Body of pancreas (tissue), 4 donors: ENCODE data around the gene MTMR11. TPM values are rescaled to one million over a fixed set of nuclear protein-coding genes. Genes with fewer than 3 reads are reported as not detected.
A peak's percentile ranks its signal among the peaks of the same experiment; 100 is the strongest.
"Not testable (repeated sequence)": the region's sequence is repeated elsewhere in the genome, so short reads cannot be mapped to it uniquely, and the experiment has no call there.

ENCODE experiments used
- ATAC-seq: fragments of 150-250 bp; one replicate; pipeline ENCODE4 v1.9.1; 2016
- DNase-seq, 4 donors: peaks; one replicate each; pipeline ENCODE4 v3.0.0-alpha.2; 2019
- H3K27ac ChIP-seq, 4 donors: fragments of 200-600 bp; sonication (generic); 1 replicate in 3 of 4; 2 replicates in 1 of 4; pipeline versions ENCODE4 v1.5.1 to v1.6.1; 2016 to 2019; ENCODE audit warnings: mild to moderate bottlenecking in 1 of 4, mixed read lengths in 1 of 4, moderate library complexity in 1 of 4
- H3K27me3 ChIP-seq, 2 donors: fragments of 200-600 bp; sonication (generic); one replicate each; pipeline ENCODE4 v1.6.0; 2016; ENCODE audit warnings: mild to moderate bottlenecking in 1 of 2
- H3K36me3 ChIP-seq, 2 donors: fragments of 200-600 bp; sonication (generic); replicated peaks in 1 of 2; 2 replicates each; pipeline ENCODE4 v1.5.1; 2016; ENCODE audit warnings: low read depth in 2 of 2; ENCODE audit not compliant: insufficient read depth in 1 of 2
- H3K4me1 ChIP-seq: fragments of 200-600 bp; sonication (generic); one replicate; pipeline ENCODE4 v1.6.0; 2016
- H3K4me3 ChIP-seq, 2 donors: fragments of 200-600 bp; sonication (generic); 1 replicate in 1 of 2; 2 replicates in 1 of 2; pipeline ENCODE4 v1.5.1; 2016 to 2019
- H3K9me3 ChIP-seq, 3 donors: fragments of 200-600 bp; sonication (generic); 1 replicate in 2 of 3; 2 replicates in 1 of 3; pipeline ENCODE4 v1.5.1; 2016
- CTCF ChIP-seq, 7 experiments: fragments of 450-650 bp in 4 of 7; fragments of 200-600 bp in 3 of 7; sonication (generic) in 3 of 7; IDR thresholded peaks; one replicate each; pipeline ENCODE4 v1.5.1; 2016 to 2019; ENCODE audit warnings: antibody characterized with exemption in 7 of 7
- POLR2A ChIP-seq, 3 donors: fragments of 450-650 bp; IDR thresholded peaks; one replicate each; pipeline ENCODE4 v1.6.1; 2016; ENCODE audit warnings: antibody characterized with exemption in 3 of 3, mild to moderate bottlenecking in 2 of 3
- WGBS, 2 donors: methylation state at CpG; one replicate each; pipeline ENCODE4 v1.1.5; 2017; 5-methylcytosine and 5-hydroxymethylcytosine counted together
- intact Hi-C: fragments of 100-400 bp; cut with DNase I; formaldehyde crosslinking; loops from one replicate; pipeline ENCODE4 v1.15.1; 2023
- total RNA-seq, 2 donors: library from RNA; depleted of rRNA; stranded (reverse); fragments of >200 nt; gene quantifications; one replicate each; pipeline ENCODE4 v1.1.0, GENCODE V29; 2016

The MTMR11 gene
- total RNA-seq, 2 donors from 2014 or later = 3.0 to 28.3 TPM

GRCh38 chr1:149886396-149887195, 50.1 kb downstream of the MTMR11 start:
- TF ChIP-seq CTCF (IDR thresholded peaks at IDR 0.05) (peak in 2 of 7 experiments; percentile 11 to 17), POLR2A (IDR thresholded peaks at IDR 0.05) (peak; percentile 100)
- DNase-seq = peak; percentile 88 to 98 (median 94)
- Histone ChIP-seq H3K27me3 (no peaks in the 10 kb centered on the region), H3K4me3 (peak overlapping the region; percentile 14 to 28), H3K27ac (peak overlapping the region; percentile 98 to 100 (median 100)), H3K4me1 (peaks cover 31% of the 10 kb centered on the region), H3K9me3 (no peaks in the 10 kb centered on the region), H3K36me3 (no peaks in the 10 kb centered on the region)
- peak; percentile 76 for ATAC-seq
- 0% methylated on average over 46 to 62 of the region's 62 CpGs for WGBS, 2 donors
- intact Hi-C loops = no loop called here

- Histone ChIP-seq H3K27ac (peak overlapping the region; percentile 81 to 100 (median 98)), H3K4me3 (peak overlapping the region; percentile 14 to 20), H3K4me1 (peaks cover 31% of the 10 kb centered on the region)
- DNase-seq, H3K27me3 ChIP-seq, H3K9me3 ChIP-seq, intact Hi-C loops, H3K36me3 ChIP-seq, ATAC-seq: not testable (repeated sequence)
- WGBS, 2 donors = 0% methylated on average over 10 to 19 of the region's 19 CpGs
Observed at GRCh38 chr1:149886121-149886395, 50.6 kb downstream of the MTMR11 start.

GRCh38 chr1:149885339-149886120, 51.1 kb downstream of the MTMR11 start:
- TF ChIP-seq CTCF (IDR thresholded peaks at IDR 0.05) (peak in 2 of 7 experiments; percentile 7 to 18), POLR2A (IDR thresholded peaks at IDR 0.05) (peak in 2 of 3 donors; percentile 71 to 82)
- no peaks in the 10 kb centered on the region for H3K27me3 ChIP-seq
- peak overlapping the region; percentile 81 to 100 (median 98) for H3K27ac ChIP-seq
- peak overlapping the region; percentile 12 to 20 for H3K4me3 ChIP-seq
- H3K4me1 ChIP-seq = peaks cover 31% of the 10 kb centered on the region
- no peaks in the 10 kb centered on the region for H3K36me3 ChIP-seq
- H3K9me3 ChIP-seq = no peaks in the 10 kb centered on the region
- intact Hi-C loops = no loop called here
- ATAC-seq (peak; percentile 51), DNase-seq (peak; percentile 92 to 96 (median 94))
- 0% methylated on average over 29 to 36 of the region's 36 CpGs for WGBS, 2 donors

- H3K36me3 ChIP-seq = no peaks in the 10 kb centered on the region
- peaks cover 31% of the 10 kb centered on the region for H3K4me1 ChIP-seq
- no peak for ATAC-seq
- H3K9me3 ChIP-seq = no peaks in the 10 kb centered on the region
- DNase-seq = peak in 1 of 4 donors; percentile 38
- H3K27ac ChIP-seq = peak overlapping the region; percentile 81 to 100 (median 98)
- H3K4me3 ChIP-seq = peak overlapping the region; percentile 12 to 20
- intact Hi-C loops = no loop called here
- 8 to 10% methylated on average over 9 of the region's 9 CpGs for WGBS, 2 donors
- H3K27me3 ChIP-seq = no peaks in the 10 kb centered on the region
- no peak for TF ChIP-seq CTCF (IDR thresholded peaks at IDR 0.05)
- TF ChIP-seq POLR2A (IDR thresholded peaks at IDR 0.05) = no peak
Observed at GRCh38 chr1:149884433-149885338, 52.0 kb downstream of the MTMR11 start.
